ENCODE measurements around the gene UFD1.

DNA sequence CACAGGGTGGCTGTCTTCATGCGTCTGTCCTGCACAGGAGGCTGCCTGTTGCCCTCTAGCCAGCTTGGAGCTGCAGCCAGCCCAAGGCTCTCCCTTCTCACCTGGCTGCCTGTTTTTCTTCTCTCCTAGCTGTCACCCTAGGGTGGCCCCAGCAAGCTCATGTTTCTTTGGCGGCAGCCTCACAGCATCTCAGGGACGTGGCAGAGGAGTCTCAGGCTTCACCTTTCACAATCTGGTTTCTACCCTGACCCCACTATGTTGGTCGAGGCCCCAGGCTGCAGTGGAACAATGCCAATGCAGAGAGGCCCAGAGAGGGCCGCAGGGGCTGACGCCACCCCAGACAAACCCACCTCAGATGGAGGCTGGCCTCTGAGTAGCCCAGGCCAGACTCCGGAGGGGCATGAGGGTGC, 47.7 kb upstream of the UFD1 start:
- TF ChIP-seq POLR2A (IDR thresholded peaks at IDR 0.05; ENCODE audit: low read length), result no peak
- TF ChIP-seq GATA1 (IDR thresholded peaks at IDR 0.05; ENCODE audit: low read depth, low read length), result no peak
